ENCODE data around the gene NPIPA2. TPM values are rescaled to one million over a fixed set of nuclear protein-coding genes. Genes with fewer than 3 reads are reported as not detected.

Gene NPIPA2
- total RNA-seq = 1.5 TPM in 1 of 2 replicates, not detected in the other

GRCh38 chr16:14742273-14743128 lies at the start of gene NPIPA2:
Gene NPIPA2, plus strand, starts transcription at chr16:14742533. Its CDS starts 5,533 bp downstream, at chr16:14748066.

GRCh38 chr16:14694129-14694528 lies 48.2 kb upstream of the NPIPA2 start, which contains the start of gene PLA2G10:
Gene PLA2G10, minus strand, starts transcription at chr16:14694308. Its CDS starts 79 bp downstream, at chr16:14694229.

GRCh38 chr16:14703156-14704011 lies 38.9 kb upstream of the NPIPA2 start, which contains the start of gene NPIPA3:
Gene NPIPA3, plus strand, starts transcription at chr16:14703411. Its CDS starts 5,533 bp downstream, at chr16:14708944.

Other genes starting within 250 kb of the NPIPA2 start
- 27.7 and 31.1 TPM in 2 replicates for gene PARN, start 112.3 kb upstream of the NPIPA2 start, total RNA-seq
- 57.2 and 58.2 TPM in 2 replicates for gene BFAR, start 109.6 kb upstream of the NPIPA2 start, total RNA-seq
- not detected in 2 replicates for gene PLA2G10, start 48.2 kb upstream of the NPIPA2 start, total RNA-seq
- gene NPIPA3, start 39.1 kb upstream of the NPIPA2 start, total RNA-seq = 0.57 and 1.5 TPM in 2 replicates
- 113 and 138 TPM in 2 replicates for gene NOMO1, start 91.2 kb downstream of the NPIPA2 start, total RNA-seq
- gene NPIPA1, start 194.9 kb downstream of the NPIPA2 start, total RNA-seq = 43.4 and 55.5 TPM in 2 replicates
- gene PDXDC1, start 232.5 kb downstream of the NPIPA2 start, total RNA-seq = 80.6 and 106 TPM in 2 replicates

All from smooth muscle cell of bladder (primary cell).